SK-N-MC (cell line): ENCODE data around the gene TCN2.

Experiments used
- EZH2 ChIP-seq: fragments of 200-600 bp; sonication (generic); IDR thresholded peaks from one replicate; pipeline ENCODE4 v1.6.1; 2017; ENCODE audit warnings: antibody characterized with exemption
- FOXP2 ChIP-seq: optimal IDR thresholded peaks from 2 replicates; pipeline ENCODE3; 2011; ENCODE audit warnings: mild to moderate bottlenecking, moderate library complexity; ENCODE audit not compliant: insufficient read depth; ENCODE audit errors: extremely low read length, control extremely low read depth
- POLR2AphosphoS5 ChIP-seq: IDR thresholded peaks from 2 replicates; pipeline ENCODE4 v1.6.1; 2012; ENCODE audit warnings: mild to moderate bottlenecking, low read depth, low read length, borderline replicate concordance

- no peak for TF ChIP-seq EZH2
- no peak for TF ChIP-seq POLR2AphosphoS5
- no peak for TF ChIP-seq FOXP2
These were observed 10.8 kb downstream of the TCN2 start for GRCh38 chr22:30617819-30618218.
